H1 (cell line): ENCODE measurements around the gene LIN37.

Experiments
- CHD2 ChIP-seq: IDR thresholded peaks from 2 replicates; pipeline ENCODE4 v1.6.1; 2012; ENCODE audit warnings: low read length, improper control_type of control experiment
- FOSL1 ChIP-seq: IDR thresholded peaks from 2 replicates; pipeline ENCODE4 v1.6.1; 2011; ENCODE audit warnings: mild to moderate bottlenecking, low read depth, low read length, moderate library complexity; ENCODE audit not compliant: insufficient read depth
- JUN ChIP-seq: IDR thresholded peaks from 2 replicates; pipeline ENCODE4 v1.6.1; 2011; ENCODE audit warnings: low read depth, mild to moderate bottlenecking, improper control_type of control experiment, low read length
- POLR2AphosphoS5 ChIP-seq: IDR thresholded peaks from 2 replicates; pipeline ENCODE4 v1.6.1; 2011; ENCODE audit warnings: low read depth, low read length
- RFX5 ChIP-seq: IDR thresholded peaks from 2 replicates; pipeline ENCODE4 v1.6.1; 2011; ENCODE audit warnings: low read depth, low read length, improper control_type of control experiment, borderline replicate concordance
- SP2 ChIP-seq: IDR thresholded peaks from 2 replicates; pipeline ENCODE4 v1.6.1; 2012; ENCODE audit warnings: mild to moderate bottlenecking, low read length, inconsistent platforms
- TF ChIP-seq, protein P1 (sequence below), 3 experiments: IDR thresholded peaks; 1 replicate in 2 of 3; 2 replicates in 1 of 3; pipeline versions ENCODE4 v1.5.1 to v1.6.1; 2011; ENCODE audit warnings: low read length in 3 of 3, mild to moderate bottlenecking in 3 of 3, inconsistent platforms in 2 of 3, low read depth in 1 of 3, moderate library complexity in 1 of 3; ENCODE audit not compliant: insufficient read depth in 1 of 3; ENCODE audit errors: control extremely low read depth in 1 of 3
- TF ChIP-seq, protein P2 (sequence below): IDR thresholded peaks from 2 replicates; pipeline ENCODE4 v1.6.1; 2012; ENCODE audit warnings: low read length, inconsistent platforms
- TF ChIP-seq, protein P3 (sequence below): IDR thresholded peaks from 2 replicates; pipeline ENCODE4 v1.6.1; 2011; ENCODE audit warnings: low read depth, mild to moderate bottlenecking, low read length; ENCODE audit not compliant: insufficient read depth

DNA sequence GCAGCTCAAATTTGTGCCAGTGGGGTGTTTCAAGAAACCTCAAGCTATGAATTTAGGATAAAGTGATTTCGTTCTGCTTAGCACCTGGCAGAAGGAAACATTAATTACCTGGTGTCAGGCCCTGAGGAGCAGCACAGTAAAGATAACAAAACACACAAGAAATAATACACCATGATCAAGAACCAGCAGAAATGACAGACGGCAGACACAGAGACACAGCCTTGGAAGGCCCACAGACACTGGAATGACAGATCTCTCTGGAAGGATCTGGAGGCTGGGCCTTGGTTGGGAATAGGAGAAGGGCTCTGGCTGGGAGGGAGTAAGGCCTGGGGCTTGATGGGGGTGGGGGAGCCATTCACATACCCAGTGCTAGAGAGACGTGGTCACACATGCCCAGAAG, 53.5 kb downstream of the LIN37 start:
- no peak for TF ChIP-seq POLR2AphosphoS5
- no peak for TF ChIP-seq FOSL1
- TF ChIP-seq, protein P1, sequence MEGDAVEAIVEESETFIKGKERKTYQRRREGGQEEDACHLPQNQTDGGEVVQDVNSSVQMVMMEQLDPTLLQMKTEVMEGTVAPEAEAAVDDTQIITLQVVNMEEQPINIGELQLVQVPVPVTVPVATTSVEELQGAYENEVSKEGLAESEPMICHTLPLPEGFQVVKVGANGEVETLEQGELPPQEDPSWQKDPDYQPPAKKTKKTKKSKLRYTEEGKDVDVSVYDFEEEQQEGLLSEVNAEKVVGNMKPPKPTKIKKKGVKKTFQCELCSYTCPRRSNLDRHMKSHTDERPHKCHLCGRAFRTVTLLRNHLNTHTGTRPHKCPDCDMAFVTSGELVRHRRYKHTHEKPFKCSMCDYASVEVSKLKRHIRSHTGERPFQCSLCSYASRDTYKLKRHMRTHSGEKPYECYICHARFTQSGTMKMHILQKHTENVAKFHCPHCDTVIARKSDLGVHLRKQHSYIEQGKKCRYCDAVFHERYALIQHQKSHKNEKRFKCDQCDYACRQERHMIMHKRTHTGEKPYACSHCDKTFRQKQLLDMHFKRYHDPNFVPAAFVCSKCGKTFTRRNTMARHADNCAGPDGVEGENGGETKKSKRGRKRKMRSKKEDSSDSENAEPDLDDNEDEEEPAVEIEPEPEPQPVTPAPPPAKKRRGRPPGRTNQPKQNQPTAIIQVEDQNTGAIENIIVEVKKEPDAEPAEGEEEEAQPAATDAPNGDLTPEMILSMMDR (IDR thresholded peaks at IDR 0.05; ENCODE audit: control extremely low read depth in 1 of 3, insufficient read depth in 1 of 3, low read depth in 1 of 3, low read length in 3 of 3): no peak
- no peak for TF ChIP-seq SP2
- no peak for TF ChIP-seq CHD2
- TF ChIP-seq, protein P2, sequence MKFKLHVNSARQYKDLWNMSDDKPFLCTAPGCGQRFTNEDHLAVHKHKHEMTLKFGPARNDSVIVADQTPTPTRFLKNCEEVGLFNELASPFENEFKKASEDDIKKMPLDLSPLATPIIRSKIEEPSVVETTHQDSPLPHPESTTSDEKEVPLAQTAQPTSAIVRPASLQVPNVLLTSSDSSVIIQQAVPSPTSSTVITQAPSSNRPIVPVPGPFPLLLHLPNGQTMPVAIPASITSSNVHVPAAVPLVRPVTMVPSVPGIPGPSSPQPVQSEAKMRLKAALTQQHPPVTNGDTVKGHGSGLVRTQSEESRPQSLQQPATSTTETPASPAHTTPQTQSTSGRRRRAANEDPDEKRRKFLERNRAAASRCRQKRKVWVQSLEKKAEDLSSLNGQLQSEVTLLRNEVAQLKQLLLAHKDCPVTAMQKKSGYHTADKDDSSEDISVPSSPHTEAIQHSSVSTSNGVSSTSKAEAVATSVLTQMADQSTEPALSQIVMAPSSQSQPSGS: no peak
- TF ChIP-seq RFX5: no peak
- no peak for TF ChIP-seq JUN
- TF ChIP-seq, protein P3, sequence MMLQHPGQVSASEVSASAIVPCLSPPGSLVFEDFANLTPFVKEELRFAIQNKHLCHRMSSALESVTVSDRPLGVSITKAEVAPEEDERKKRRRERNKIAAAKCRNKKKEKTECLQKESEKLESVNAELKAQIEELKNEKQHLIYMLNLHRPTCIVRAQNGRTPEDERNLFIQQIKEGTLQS: no peak
